SK-N-SH (cell line): ENCODE results near the gene CLCNKB. TPM values are rescaled to one million over a fixed set of nuclear protein-coding genes. Genes with fewer than 3 reads are reported as not detected.

Experiments
- CTCF ChIA-PET: fragments of 300-600, 350-600 bp; formaldehyde crosslinking; extraction: SDS; loops from one replicate; lab custom pipeline; 2021; lab: Yijun Ruan, JAX
- POLR2A ChIA-PET: fragments of 350-600 bp; sonication (Branson Sonifier 250); formaldehyde crosslinking; extraction: SDS; loops from one replicate; lab custom pipeline; 2020; ENCODE audit warnings: antibody characterized with exemption, inconsistent platforms; lab: Yijun Ruan, JAX
- DNase-seq: peaks from one replicate; pipeline ENCODE4 v3.0.0; 2012
- H2AFZ ChIP-seq: fragments of 200-600 bp; sonication (generic); 2 replicates; pipeline ENCODE4 v1.8.1; 2016; ENCODE audit warnings: antibody characterized with exemption, mild to moderate bottlenecking, low read depth
- H3F3A ChIP-seq: fragments of 200-600 bp; sonication (generic); replicated peaks from 2 replicates; pipeline ENCODE3; 2016; ENCODE audit warnings: antibody characterized with exemption, mild to moderate bottlenecking; ENCODE audit not compliant: insufficient read depth
- H3K27ac ChIP-seq, 2 experiments: fragments of 200-500 bp in 1 of 2; fragments of 200-600 bp in 1 of 2; sonication (Bioruptor generic) in 1 of 2; sonication (generic), shearing (Covaris generic) in 1 of 2; 2 replicates each; pipeline versions ENCODE4 v1.5.1 to v1.6.1; 2014 to 2016; ENCODE audit warnings: low read depth in 2 of 2, inconsistent platforms in 1 of 2, low read length in 1 of 2, mild to moderate bottlenecking in 1 of 2, mixed read lengths in 1 of 2
- H3K27me3 ChIP-seq: fragments of 200-600 bp; sonication (generic), shearing (Covaris generic); 2 replicates; pipeline ENCODE4 v1.6.1; 2016; ENCODE audit warnings: mixed run types; ENCODE audit not compliant: insufficient read depth
- H3K36me3 ChIP-seq, 2 experiments: fragments of 200-500 bp in 1 of 2; fragments of 200-600 bp in 1 of 2; sonication (Bioruptor generic) in 1 of 2; sonication (generic) in 1 of 2; replicated peaks in 1 of 2; 2 replicates each; pipeline versions ENCODE3 to v1.5.1; 2014 to 2016; ENCODE audit warnings: low read length in 1 of 2, mild to moderate bottlenecking in 1 of 2; ENCODE audit not compliant: insufficient read depth in 2 of 2, control insufficient read depth in 1 of 2
- H3K4me1 ChIP-seq, 2 experiments: fragments of 200-500 bp in 1 of 2; fragments of 200-600 bp in 1 of 2; sonication (Bioruptor generic) in 1 of 2; sonication (generic), shearing (Covaris generic) in 1 of 2; 2 replicates each; pipeline versions ENCODE4 v1.5.1 to v1.6.1; 2014 to 2016; ENCODE audit warnings: low read depth in 1 of 2, low read length in 1 of 2, mixed run types in 1 of 2; ENCODE audit not compliant: insufficient read depth in 2 of 2, control insufficient read depth in 1 of 2
- H3K4me2 ChIP-seq: fragments of 200-600 bp; sonication (generic), shearing (Covaris generic); 2 replicates; pipeline ENCODE4 v1.6.1; 2017; ENCODE audit warnings: mixed run types
- H3K4me3 ChIP-seq, 2 experiments: fragments of 200-500 bp in 1 of 2; fragments of 200-600 bp in 1 of 2; sonication (Bioruptor generic) in 1 of 2; sonication (generic), shearing (Covaris generic) in 1 of 2; 2 replicates each; pipeline versions ENCODE4 v1.5.1 to v1.8.1; 2014 to 2016; ENCODE audit warnings: low read depth in 2 of 2, inconsistent platforms in 1 of 2, low read length in 1 of 2, mild to moderate bottlenecking in 1 of 2, mixed read lengths in 1 of 2, moderate library complexity in 1 of 2
- H3K79me2 ChIP-seq: fragments of 200-600 bp; sonication (generic); 2 replicates; pipeline ENCODE4 v1.8.1; 2017; ENCODE audit warnings: mild to moderate bottlenecking; ENCODE audit not compliant: insufficient read depth
- H3K9ac ChIP-seq: fragments of 200-600 bp; sonication (generic); 2 replicates; pipeline ENCODE4 v1.6.1; 2017; ENCODE audit warnings: mixed run types
- H3K9me2 ChIP-seq: fragments of 200-600 bp; sonication (generic); 2 replicates; pipeline ENCODE4 v1.6.1; 2017; ENCODE audit warnings: mixed run types
- H3K9me3 ChIP-seq: fragments of 200-600 bp; sonication (generic); 2 replicates; pipeline ENCODE4 v1.6.1; 2017; ENCODE audit warnings: mixed run types, mild to moderate bottlenecking, moderate library complexity
- H4K20me1 ChIP-seq: fragments of 200-600 bp; sonication (generic); 2 replicates; pipeline ENCODE4 v1.6.1; 2017; ENCODE audit warnings: mild to moderate bottlenecking, mixed run types; ENCODE audit not compliant: insufficient read depth
- EP300 ChIP-seq, 2 experiments: IDR thresholded peaks; 2 replicates each; pipeline versions ENCODE4 v1.4.0 to v1.6.1; 2012; ENCODE audit warnings: borderline replicate concordance in 1 of 2, low read depth in 1 of 2, low read length in 1 of 2
- EZH2phosphoT487 ChIP-seq: fragments of 200-600 bp; sonication (generic); IDR thresholded peaks from 2 replicates; pipeline ENCODE4 v1.6.1; 2017; ENCODE audit warnings: low read depth, mixed run types, mild to moderate bottlenecking, antibody characterized with exemption, moderate library complexity, borderline replicate concordance
- FOXJ3 ChIP-seq: sonication (generic); formaldehyde crosslinking; IDR thresholded peaks from 2 replicates; pipeline ENCODE4 v1.5.1; 2020; ENCODE audit warnings: mild to moderate bottlenecking, missing genetic modification reagents
- FOXM1 ChIP-seq: IDR thresholded peaks from 2 replicates; pipeline ENCODE4 v1.4.0; 2012; ENCODE audit warnings: low read depth, mild to moderate bottlenecking
- GABPA ChIP-seq: IDR thresholded peaks from 2 replicates; pipeline ENCODE4 v1.4.0; 2012; ENCODE audit warnings: low read depth, mild to moderate bottlenecking
- JUND ChIP-seq: IDR thresholded peaks from 2 replicates; pipeline ENCODE4 v1.4.0; 2012
- MAX ChIP-seq: IDR thresholded peaks from 2 replicates; pipeline ENCODE4 v1.4.0; 2012; ENCODE audit warnings: low read depth
- MEF2A ChIP-seq: IDR thresholded peaks from 2 replicates; pipeline ENCODE4 v1.4.0; 2012; ENCODE audit warnings: low read depth, borderline replicate concordance
- NRF1 ChIP-seq: IDR thresholded peaks from 2 replicates; pipeline ENCODE4 v1.6.1; 2012; ENCODE audit warnings: low read depth, mild to moderate bottlenecking, low read length
- POLR2AphosphoS5 ChIP-seq: IDR thresholded peaks from 2 replicates; pipeline ENCODE4 v1.6.1; 2012; ENCODE audit warnings: low read depth, low read length
- RAD21 ChIP-seq: IDR thresholded peaks from 2 replicates; pipeline ENCODE4 v1.6.1; 2012; ENCODE audit warnings: mild to moderate bottlenecking, low read length
- RCOR1 ChIP-seq: fragments of 150-350 bp; IDR thresholded peaks from 2 replicates; pipeline ENCODE4 v1.6.1; 2017; ENCODE audit warnings: antibody characterized with exemption, low read length
- RFX5 ChIP-seq: IDR thresholded peaks from 2 replicates; pipeline ENCODE4 v1.6.1; 2012; ENCODE audit warnings: mild to moderate bottlenecking, improper control_type of control experiment, low read length
- RXRA ChIP-seq: IDR thresholded peaks from 2 replicates; pipeline ENCODE4 v1.4.0; 2012; ENCODE audit warnings: low read depth, mild to moderate bottlenecking, borderline replicate concordance
- SIN3A ChIP-seq: IDR thresholded peaks from 2 replicates; pipeline ENCODE4 v1.6.1; 2012; ENCODE audit warnings: low read depth, mild to moderate bottlenecking, low read length, moderate library complexity, borderline replicate concordance
- SMC3 ChIP-seq: IDR thresholded peaks from 2 replicates; pipeline ENCODE4 v1.6.1; 2012; ENCODE audit warnings: low read depth, low read length, improper control_type of control experiment
- TEAD4 ChIP-seq: IDR thresholded peaks from 2 replicates; pipeline ENCODE4 v1.4.0; 2012; ENCODE audit warnings: mild to moderate bottlenecking, borderline replicate concordance; ENCODE audit not compliant: insufficient read depth
- YY1 ChIP-seq: IDR thresholded peaks from 2 replicates; pipeline ENCODE4 v1.4.0; 2012; ENCODE audit warnings: low read depth, mild to moderate bottlenecking
- ZBTB33 ChIP-seq: IDR thresholded peaks from 2 replicates; pipeline ENCODE4 v1.4.0; 2012; ENCODE audit warnings: low read depth, borderline replicate concordance
- WGBS: methylation state at CpG from one replicate; pipeline ENCODE4 v1.1.6; 2017; ENCODE audit warnings: low lambda C conversion rate; 5-methylcytosine and 5-hydroxymethylcytosine counted together
- polyA plus RNA-seq, 3 experiments: library from polyadenylated mRNA; depleted of rRNA; stranded (reverse); fragments of >200 nt; gene quantifications; 2 replicates each; pipeline ENCODE4 v1.2.3, GENCODE V29; 2012
- TF ChIP-seq, protein P1 (sequence below): IDR thresholded peaks from 2 replicates; pipeline ENCODE4 v1.6.1; 2012; ENCODE audit warnings: mild to moderate bottlenecking, low read depth, low read length, moderate library complexity
- TF ChIP-seq, protein P2 (sequence below): fragments of 150-350 bp; IDR thresholded peaks from 2 replicates; pipeline ENCODE4 v1.6.1; 2016; ENCODE audit warnings: mild to moderate bottlenecking, low read depth, low read length

Gene CLCNKB
- polyA plus RNA-seq, 1 of the 3 experiments (the other 2 are of a cell fraction): 0.41 TPM

DNA sequence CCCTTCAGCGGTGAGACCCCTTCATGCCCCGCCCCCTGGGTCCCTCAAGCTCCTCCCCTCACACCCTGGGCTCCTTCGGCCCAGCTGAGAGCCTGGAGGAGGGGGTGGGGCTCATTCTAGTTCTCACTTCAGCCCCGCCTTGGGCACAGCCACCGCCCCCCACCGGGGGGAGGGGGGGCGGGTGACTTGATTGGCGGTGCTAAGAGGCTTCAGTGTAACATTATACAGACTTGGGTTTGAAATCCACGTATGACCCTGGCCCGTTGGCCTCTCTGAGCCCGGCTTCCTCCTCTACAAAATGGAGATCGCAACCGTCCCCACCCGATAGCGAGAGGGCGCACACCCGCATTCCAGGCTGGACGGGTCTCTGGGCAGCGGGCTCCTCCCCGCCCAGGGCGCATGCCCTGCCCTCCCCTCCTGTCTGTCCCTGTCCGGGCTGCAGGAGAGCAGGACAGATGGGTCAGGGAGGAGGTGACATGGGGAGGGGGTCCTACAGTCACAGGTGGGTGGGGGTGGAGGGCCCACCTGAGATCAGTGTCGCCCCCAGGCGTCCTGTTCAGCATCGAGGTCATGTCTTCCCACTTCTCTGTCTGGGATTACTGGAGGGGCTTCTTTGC lies 5.1 kb downstream of the CLCNKB start:
- Histone ChIP-seq H3K27ac (no peak overlapping the region), H2AFZ (peak overlapping the region; percentile 74; the same call in 1 of the 2 replicates), H3K9me3 (no peaks in the 10 kb centered on the region), H3K36me3 (no peaks in the 10 kb centered on the region), H3F3A (no peaks in the 10 kb centered on the region), H4K20me1 (no peaks in the 10 kb centered on the region), H3K9me2 (no peaks in the 10 kb centered on the region), H3K4me2 (peak overlapping the region; percentile 64; the same call in 1 of the 2 replicates), H3K9ac (no peak overlapping the region), H3K4me1 (peaks cover 0 to 3% of the 10 kb centered on the region in 2 experiments; a peak in 1 of 4 replicates), H3K79me2 (no peaks in the 10 kb centered on the region), H3K27me3 (no peaks in the 10 kb centered on the region), H3K4me3 (peak overlapping the region; percentile 38 to 41; a peak in 3 of 4 replicates)
- ChIA-PET POLR2A (no interaction called here), CTCF (interaction anchor here (1.0 to 1.1 kb wide), 2 partner anchors 16 to 54 kb away, joined by 3 read pairs; no protein-coding TSS in a partner anchor)
- 13% methylated on average over 19 of the region's 25 CpGs for WGBS
- no peak for TF ChIP-seq YY1
- 0 out of 2 replicates have a peak, but pooled peaks have one; percentile 7 for TF ChIP-seq NRF1
- peak; percentile 72 for DNase-seq

DNA sequence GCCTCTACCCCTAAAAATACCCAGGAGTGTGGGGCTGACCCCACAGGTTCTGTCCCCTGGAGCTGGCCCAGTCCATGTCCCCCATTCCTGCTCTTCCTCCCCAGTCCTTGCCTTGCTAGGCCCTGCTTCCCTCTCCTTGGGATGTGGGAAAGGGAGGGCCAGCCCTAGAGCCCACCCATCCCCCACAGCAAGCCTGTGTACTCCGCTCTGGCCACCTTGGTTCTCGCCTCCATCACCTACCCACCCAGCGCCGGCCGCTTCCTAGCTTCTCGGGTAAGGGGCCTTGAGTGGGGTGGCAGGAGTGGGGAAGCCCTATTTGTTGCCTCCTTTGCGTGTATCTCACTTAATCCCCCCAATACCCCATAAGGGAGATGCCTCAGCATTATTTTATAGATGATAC lies 6.7 kb downstream of the CLCNKB start:
- no peak overlapping the region for H3K27ac ChIP-seq
- POLR2A ChIA-PET: no interaction called here
- no peaks in the 10 kb centered on the region for H4K20me1 ChIP-seq
- no peaks in the 10 kb centered on the region for H3K36me3 ChIP-seq
- no peaks in the 10 kb centered on the region for H3K27me3 ChIP-seq
- no peak overlapping the region for H3K4me3 ChIP-seq
- 99% methylated on average over 6 of the region's 7 CpGs for whole genome bisulfite sequencing
- CTCF ChIA-PET: interaction anchor here (1.1 to 2.3 kb wide), 3 partner anchors 42 to 259 kb away, joined by 3 to 5 read pairs (median 4); no protein-coding TSS in a partner anchor
- H3K79me2 ChIP-seq: no peaks in the 10 kb centered on the region
- no peaks in the 10 kb centered on the region for H3K9me2 ChIP-seq
- no peak overlapping the region for H3K9ac ChIP-seq
- H3K4me2 ChIP-seq: no peak overlapping the region
- no peak overlapping the region for H2AFZ ChIP-seq
- no peaks in the 10 kb centered on the region for H3K9me3 ChIP-seq
- peaks cover 0 to 3% of the 10 kb centered on the region in 2 experiments; a peak in 1 of 4 replicates for H3K4me1 ChIP-seq
- TF ChIP-seq RXRA (no peak), SMC3 (no peak), GABPA (no peak), RCOR1 (no peak), FOXJ3 (CRISPR knock-in tag) (no peak), SIN3A (no peak), RAD21 (no peak), RFX5 (no peak), YY1 (no peak), FOXM1 (no peak), MAX (no peak), EZH2phosphoT487 (no peak), EP300 (IDR thresholded peaks at IDR 0.05; ENCODE audit: borderline replicate concordance in 1 of 2, low read depth in 1 of 2, low read length in 1 of 2) (no peak), MEF2A (no peak), POLR2AphosphoS5 (no peak), ZBTB33 (no peak), JUND (no peak), TEAD4 (no peak)
- TF ChIP-seq, protein P1, sequence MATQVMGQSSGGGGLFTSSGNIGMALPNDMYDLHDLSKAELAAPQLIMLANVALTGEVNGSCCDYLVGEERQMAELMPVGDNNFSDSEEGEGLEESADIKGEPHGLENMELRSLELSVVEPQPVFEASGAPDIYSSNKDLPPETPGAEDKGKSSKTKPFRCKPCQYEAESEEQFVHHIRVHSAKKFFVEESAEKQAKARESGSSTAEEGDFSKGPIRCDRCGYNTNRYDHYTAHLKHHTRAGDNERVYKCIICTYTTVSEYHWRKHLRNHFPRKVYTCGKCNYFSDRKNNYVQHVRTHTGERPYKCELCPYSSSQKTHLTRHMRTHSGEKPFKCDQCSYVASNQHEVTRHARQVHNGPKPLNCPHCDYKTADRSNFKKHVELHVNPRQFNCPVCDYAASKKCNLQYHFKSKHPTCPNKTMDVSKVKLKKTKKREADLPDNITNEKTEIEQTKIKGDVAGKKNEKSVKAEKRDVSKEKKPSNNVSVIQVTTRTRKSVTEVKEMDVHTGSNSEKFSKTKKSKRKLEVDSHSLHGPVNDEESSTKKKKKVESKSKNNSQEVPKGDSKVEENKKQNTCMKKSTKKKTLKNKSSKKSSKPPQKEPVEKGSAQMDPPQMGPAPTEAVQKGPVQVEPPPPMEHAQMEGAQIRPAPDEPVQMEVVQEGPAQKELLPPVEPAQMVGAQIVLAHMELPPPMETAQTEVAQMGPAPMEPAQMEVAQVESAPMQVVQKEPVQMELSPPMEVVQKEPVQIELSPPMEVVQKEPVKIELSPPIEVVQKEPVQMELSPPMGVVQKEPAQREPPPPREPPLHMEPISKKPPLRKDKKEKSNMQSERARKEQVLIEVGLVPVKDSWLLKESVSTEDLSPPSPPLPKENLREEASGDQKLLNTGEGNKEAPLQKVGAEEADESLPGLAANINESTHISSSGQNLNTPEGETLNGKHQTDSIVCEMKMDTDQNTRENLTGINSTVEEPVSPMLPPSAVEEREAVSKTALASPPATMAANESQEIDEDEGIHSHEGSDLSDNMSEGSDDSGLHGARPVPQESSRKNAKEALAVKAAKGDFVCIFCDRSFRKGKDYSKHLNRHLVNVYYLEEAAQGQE: no peak
- TF ChIP-seq, protein P2, sequence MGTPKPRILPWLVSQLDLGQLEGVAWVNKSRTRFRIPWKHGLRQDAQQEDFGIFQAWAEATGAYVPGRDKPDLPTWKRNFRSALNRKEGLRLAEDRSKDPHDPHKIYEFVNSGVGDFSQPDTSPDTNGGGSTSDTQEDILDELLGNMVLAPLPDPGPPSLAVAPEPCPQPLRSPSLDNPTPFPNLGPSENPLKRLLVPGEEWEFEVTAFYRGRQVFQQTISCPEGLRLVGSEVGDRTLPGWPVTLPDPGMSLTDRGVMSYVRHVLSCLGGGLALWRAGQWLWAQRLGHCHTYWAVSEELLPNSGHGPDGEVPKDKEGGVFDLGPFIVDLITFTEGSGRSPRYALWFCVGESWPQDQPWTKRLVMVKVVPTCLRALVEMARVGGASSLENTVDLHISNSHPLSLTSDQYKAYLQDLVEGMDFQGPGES: no peak
- DNase-seq: no peak
- no peaks in the 10 kb centered on the region for H3F3A ChIP-seq
